Measurements from ENCODE around the gene PVALEF.
A peak's percentile ranks its signal among the peaks of the same experiment; 100 is the strongest.

Gene PVALEF

GRCh38 chr17:81208651-81209050 lies 43.3 kb downstream of the PVALEF start:
- Mint-ChIP-seq H3K27ac (no peak overlapping the region), H3K9me3 (no peaks in the 10 kb centered on the region), H3K4me1 (ENCODE audit: low read depth) (no peaks in the 10 kb centered on the region), H3K27me3 (no peaks in the 10 kb centered on the region), H3K36me3 (ENCODE audit: low read depth) (peaks cover 8% of the 10 kb centered on the region), H3K4me3 (no peak overlapping the region)
- no peak for DNase-seq

GRCh38 chr17:81209141-81209540 lies 43.8 kb downstream of the PVALEF start:
- H3K9me3 Mint-ChIP-seq: no peaks in the 10 kb centered on the region
- no peak for DNase-seq
- peaks cover 8% of the 10 kb centered on the region for H3K36me3 Mint-ChIP-seq (ENCODE audit: low read depth)
- H3K4me3 Mint-ChIP-seq: no peak overlapping the region
- no peak overlapping the region for H3K27ac Mint-ChIP-seq
- no peaks in the 10 kb centered on the region for H3K4me1 Mint-ChIP-seq (ENCODE audit: low read depth)
- no peaks in the 10 kb centered on the region for H3K27me3 Mint-ChIP-seq

GRCh38 chr17:81210466-81210865 lies 45.2 kb downstream of the PVALEF start:
- H3K4me3 Mint-ChIP-seq: no peak overlapping the region
- H3K9me3 Mint-ChIP-seq: no peaks in the 10 kb centered on the region
- DNase-seq: no peak
- no peaks in the 10 kb centered on the region for H3K4me1 Mint-ChIP-seq (ENCODE audit: low read depth)
- H3K36me3 Mint-ChIP-seq (ENCODE audit: low read depth): peaks cover 6% of the 10 kb centered on the region
- no peak overlapping the region for H3K27ac Mint-ChIP-seq
- no peaks in the 10 kb centered on the region for H3K27me3 Mint-ChIP-seq

GRCh38 chr17:81210868-81211267 lies 45.6 kb downstream of the PVALEF start:
- no peak overlapping the region for H3K27ac Mint-ChIP-seq

GRCh38 chr17:81212365-81212764 lies 47.1 kb downstream of the PVALEF start:
- DNase-seq: no peak
- Mint-ChIP-seq H3K27ac (no peak overlapping the region), H3K36me3 (ENCODE audit: low read depth) (peaks cover 5% of the 10 kb centered on the region), H3K27me3 (no peaks in the 10 kb centered on the region), H3K9me3 (no peaks in the 10 kb centered on the region), H3K4me3 (no peak overlapping the region), H3K4me1 (ENCODE audit: low read depth) (no peaks in the 10 kb centered on the region)

More at GRCh38 chr17:81210868-81211267, 45.6 kb downstream of the PVALEF start:
- no peaks in the 10 kb centered on the region for H3K9me3 Mint-ChIP-seq
- no peaks in the 10 kb centered on the region for H3K4me1 Mint-ChIP-seq (ENCODE audit: low read depth)
- DNase-seq: no peak
- peaks cover 6% of the 10 kb centered on the region for H3K36me3 Mint-ChIP-seq (ENCODE audit: low read depth)
- H3K27me3 Mint-ChIP-seq: no peaks in the 10 kb centered on the region
- H3K4me3 Mint-ChIP-seq: no peak overlapping the region

GRCh38 chr17:81213978-81214377 lies 48.7 kb downstream of the PVALEF start:
- Mint-ChIP-seq H3K4me1 (ENCODE audit: low read depth) (no peaks in the 10 kb centered on the region), H3K9me3 (no peaks in the 10 kb centered on the region), H3K4me3 (no peak overlapping the region), H3K27ac (no peak overlapping the region), H3K36me3 (ENCODE audit: low read depth) (peaks cover 15% of the 10 kb centered on the region), H3K27me3 (no peaks in the 10 kb centered on the region)
- DNase-seq: no peak

- Mint-ChIP-seq H3K36me3 (ENCODE audit: low read depth) (peaks cover 24% of the 10 kb centered on the region), H3K27ac (no peak overlapping the region), H3K4me3 (no peak overlapping the region), H3K27me3 (no peaks in the 10 kb centered on the region), H3K4me1 (ENCODE audit: low read depth) (peaks cover 9% of the 10 kb centered on the region), H3K9me3 (no peaks in the 10 kb centered on the region)
- no peak for DNase-seq
Observed at GRCh38 chr17:81217491-81217890, 52.2 kb downstream of the PVALEF start.

- peaks cover 11% of the 10 kb centered on the region for H3K4me1 Mint-ChIP-seq (ENCODE audit: low read depth)
- H3K4me3 Mint-ChIP-seq: no peak overlapping the region
- H3K9me3 Mint-ChIP-seq: no peaks in the 10 kb centered on the region
- H3K36me3 Mint-ChIP-seq (ENCODE audit: low read depth): peaks cover 24% of the 10 kb centered on the region
- DNase-seq: no peak
- H3K27ac Mint-ChIP-seq: no peak overlapping the region
- H3K27me3 Mint-ChIP-seq: no peaks in the 10 kb centered on the region
Observed at GRCh38 chr17:81218459-81218858, 53.2 kb downstream of the PVALEF start.

GRCh38 chr17:81218991-81219390 lies 53.7 kb downstream of the PVALEF start:
- DNase-seq: no peak
- Mint-ChIP-seq H3K27ac (no peak overlapping the region), H3K4me1 (ENCODE audit: low read depth) (peaks cover 17% of the 10 kb centered on the region), H3K27me3 (no peaks in the 10 kb centered on the region), H3K36me3 (ENCODE audit: low read depth) (peaks cover 24% of the 10 kb centered on the region), H3K4me3 (no peak overlapping the region), H3K9me3 (no peaks in the 10 kb centered on the region)

GRCh38 chr17:81219476-81220180 lies 54.3 kb downstream of the PVALEF start:
- no peaks in the 10 kb centered on the region for H3K9me3 Mint-ChIP-seq
- H3K27ac Mint-ChIP-seq: no peak overlapping the region
- no peaks in the 10 kb centered on the region for H3K27me3 Mint-ChIP-seq
- H3K36me3 Mint-ChIP-seq (ENCODE audit: low read depth): peaks cover 24% of the 10 kb centered on the region
- H3K4me1 Mint-ChIP-seq (ENCODE audit: low read depth): peaks cover 18% of the 10 kb centered on the region
- H3K4me3 Mint-ChIP-seq: no peak overlapping the region
- DNase-seq: no peak

GRCh38 chr17:81221371-81221841 lies 56.1 kb downstream of the PVALEF start:
- peaks cover 18% of the 10 kb centered on the region for H3K4me1 Mint-ChIP-seq (ENCODE audit: low read depth)
- peak overlapping the region; percentile 75 for H3K4me3 Mint-ChIP-seq
- no peak for DNase-seq
- no peaks in the 10 kb centered on the region for H3K9me3 Mint-ChIP-seq
- H3K27ac Mint-ChIP-seq: no peak overlapping the region
- peaks cover 24% of the 10 kb centered on the region for H3K36me3 Mint-ChIP-seq (ENCODE audit: low read depth)
- H3K27me3 Mint-ChIP-seq: no peaks in the 10 kb centered on the region

- peak overlapping the region; percentile 75 for H3K4me3 Mint-ChIP-seq
- no peaks in the 10 kb centered on the region for H3K27me3 Mint-ChIP-seq
- no peak for DNase-seq
Observed at GRCh38 chr17:81221842-81222619, 56.7 kb downstream of the PVALEF start.

GRCh38 chr17:81222620-81222905 lies 57.3 kb downstream of the PVALEF start:
- Mint-ChIP-seq H3K4me1 (ENCODE audit: low read depth) (peaks cover 18% of the 10 kb centered on the region), H3K27me3 (no peaks in the 10 kb centered on the region), H3K9me3 (no peaks in the 10 kb centered on the region), H3K36me3 (ENCODE audit: low read depth) (peaks cover 17% of the 10 kb centered on the region), H3K4me3 (peak overlapping the region; percentile 75), H3K27ac (no peak overlapping the region)
- no peak for DNase-seq

More at GRCh38 chr17:81221842-81222619, 56.7 kb downstream of the PVALEF start:
- Mint-ChIP-seq H3K36me3 (ENCODE audit: low read depth) (peaks cover 22% of the 10 kb centered on the region), H3K27ac (no peak overlapping the region), H3K9me3 (no peaks in the 10 kb centered on the region), H3K4me1 (ENCODE audit: low read depth) (peaks cover 18% of the 10 kb centered on the region)

- Mint-ChIP-seq H3K27me3 (no peaks in the 10 kb centered on the region), H3K27ac (peak within 1 kb of the TSS; percentile 83), H3K4me1 (ENCODE audit: low read depth) (peaks cover 21% of the 10 kb centered on the region), H3K9me3 (no peaks in the 10 kb centered on the region), H3K4me3 (peak within 1 kb of the TSS; percentile 75), H3K36me3 (ENCODE audit: low read depth) (peaks cover 16% of the 10 kb centered on the region)
- DNase-seq: peak; percentile 100
Observed at GRCh38 chr17:81222906-81223761, 57.8 kb downstream of the PVALEF start, which contains the start of gene CEP131. CEP131 (minus strand) TSS chr17:81222965; CDS start chr17:81220056, 2,909 bp downstream.

Measured in activated T-cell treated with anti-CD3 and anti-CD28 coated beads, Interleukin-2, amount 50 U/mL, for 24 hours (primary cell).